Left lung (tissue), 10 donors: ENCODE data around the gene RMI2. TPM values are rescaled to one million over a fixed set of nuclear protein-coding genes. Genes with fewer than 3 reads are reported as not detected.

Source experiments
- ATAC-seq: fragments of 200-7000 bp; cut with Tn5 transposase; one replicate; pipeline ENCODE4 v1.9.1; 2020; ENCODE audit warnings: moderate library complexity
- DNase-seq, 4 donors: peaks; one replicate each; pipeline ENCODE4 v3.0.0-alpha.2; 2013 to 2020
- H3K27ac ChIP-seq, 2 donors: fragments of 200-600 bp; sonication (generic) in 1 of 2; one replicate each; pipeline versions ENCODE4 v1.5.0 to v1.8.0; 2020 to 2021
- H3K27me3 ChIP-seq, 2 donors: fragments of 200-600 bp; sonication (generic) in 1 of 2; one replicate each; pipeline versions ENCODE4 v1.5.0 to v1.8.0; 2020 to 2021
- H3K36me3 ChIP-seq, 2 donors: fragments of 200-600 bp; sonication (generic) in 1 of 2; one replicate each; pipeline versions ENCODE4 v1.5.0 to v1.8.0; 2020 to 2021
- H3K4me1 ChIP-seq, 2 donors: fragments of 200-600 bp; one replicate each; pipeline ENCODE4 v1.8.0; 2021
- H3K4me3 ChIP-seq, 2 donors: fragments of 200-600 bp; sonication (generic) in 1 of 2; one replicate each; pipeline versions ENCODE4 v1.5.0 to v1.8.0; 2020 to 2021; ENCODE audit warnings: mild to moderate bottlenecking in 1 of 2
- H3K9me3 ChIP-seq, 2 donors: fragments of 200-600 bp; sonication (generic) in 1 of 2; one replicate each; pipeline versions ENCODE4 v1.5.0 to v1.8.0; 2020 to 2021
- intact Hi-C, 2 donors: fragments of 100-400 bp; cut with DNase I; formaldehyde crosslinking; loops; one replicate each; pipeline versions ENCODE4 v1.11.2 to v1.14.2; 2022
- polyA plus RNA-seq, 6 donors: library from polyadenylated mRNA; unstranded; fragments of 120-200 nt; gene quantifications; one replicate each; pipeline ENCODE4 v1.2.1, GENCODE V29; 2013; ENCODE audit not compliant: insufficient read length in 6 of 6
- total RNA-seq, 2 donors: library from RNA; stranded (reverse); fragmentation: NEBNext Ultra II Directional; extraction: Animal tissue kit (Norgen Biotek cat#: 25700); gene quantifications; one replicate each; pipeline ENCODE4 v1.2.1, GENCODE V29; 2021
- TF ChIP-seq, protein P1 (sequence below), 2 donors: fragments of 200-600 bp; sonication (generic) in 1 of 2; IDR thresholded peaks; one replicate each; pipeline versions ENCODE4 v1.5.0 to v1.8.0; 2021; ENCODE audit warnings: antibody characterized with exemption in 2 of 2
- donor health status: DM: no; HTN: yes; CAD: no.
- donor health status: DM: no; HTN: no; CAD: no.

The RMI2 gene
- total and polyA plus RNA-seq, 8 donors: 9.6 to 34.5 (median 25.2) TPM

GRCh38 chr16:11392041-11392581, 46.9 kb downstream of the RMI2 start:
- H3K4me3 ChIP-seq: no peak overlapping the region
- ATAC-seq (peak; percentile 4), DNase-seq (no peak)
- intact Hi-C loops: loop anchor here in 1 of 2 donors (5.0 to 10.0 kb wide), 2 partner anchors 325 to 423 kb away; no protein-coding TSS in a partner anchor
- H3K36me3 ChIP-seq: no peaks in the 10 kb centered on the region
- TF ChIP-seq, protein P1, sequence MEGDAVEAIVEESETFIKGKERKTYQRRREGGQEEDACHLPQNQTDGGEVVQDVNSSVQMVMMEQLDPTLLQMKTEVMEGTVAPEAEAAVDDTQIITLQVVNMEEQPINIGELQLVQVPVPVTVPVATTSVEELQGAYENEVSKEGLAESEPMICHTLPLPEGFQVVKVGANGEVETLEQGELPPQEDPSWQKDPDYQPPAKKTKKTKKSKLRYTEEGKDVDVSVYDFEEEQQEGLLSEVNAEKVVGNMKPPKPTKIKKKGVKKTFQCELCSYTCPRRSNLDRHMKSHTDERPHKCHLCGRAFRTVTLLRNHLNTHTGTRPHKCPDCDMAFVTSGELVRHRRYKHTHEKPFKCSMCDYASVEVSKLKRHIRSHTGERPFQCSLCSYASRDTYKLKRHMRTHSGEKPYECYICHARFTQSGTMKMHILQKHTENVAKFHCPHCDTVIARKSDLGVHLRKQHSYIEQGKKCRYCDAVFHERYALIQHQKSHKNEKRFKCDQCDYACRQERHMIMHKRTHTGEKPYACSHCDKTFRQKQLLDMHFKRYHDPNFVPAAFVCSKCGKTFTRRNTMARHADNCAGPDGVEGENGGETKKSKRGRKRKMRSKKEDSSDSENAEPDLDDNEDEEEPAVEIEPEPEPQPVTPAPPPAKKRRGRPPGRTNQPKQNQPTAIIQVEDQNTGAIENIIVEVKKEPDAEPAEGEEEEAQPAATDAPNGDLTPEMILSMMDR (IDR thresholded peaks at IDR 0.05): no peak
- no peaks in the 10 kb centered on the region for H3K9me3 ChIP-seq
- no peak overlapping the region for H3K27ac ChIP-seq
- H3K27me3 ChIP-seq: peaks cover 0 to 6% of the 10 kb centered on the region in 2 donors
- H3K4me1 ChIP-seq: peaks cover 5 to 6% of the 10 kb centered on the region in 2 donors

DNA sequence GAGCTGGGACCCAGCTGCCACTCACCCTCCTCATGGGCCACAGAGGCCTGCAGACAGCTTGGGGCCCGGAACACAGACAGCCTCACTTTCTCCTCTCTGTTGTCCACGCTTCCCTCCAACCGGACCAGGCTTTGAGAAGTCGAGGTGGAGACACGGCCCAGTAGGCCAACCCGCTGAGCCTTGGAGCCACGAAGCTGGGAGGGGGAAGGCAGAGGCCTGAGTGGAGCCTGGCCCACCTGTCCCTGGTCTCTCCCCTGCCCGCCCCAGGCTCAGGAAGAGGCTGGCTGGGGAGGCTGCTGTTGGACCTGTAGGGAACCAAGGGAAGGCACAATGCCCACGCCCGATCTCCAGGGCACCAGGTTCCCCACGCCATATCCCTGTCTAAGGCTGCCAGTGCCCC, 48.1 kb downstream of the RMI2 start:
- Histone ChIP-seq H3K36me3 (no peaks in the 10 kb centered on the region), H3K4me3 (no peak overlapping the region), H3K9me3 (no peaks in the 10 kb centered on the region), H3K4me1 (peaks cover 5 to 6% of the 10 kb centered on the region in 2 donors), H3K27me3 (peaks cover 0 to 4% of the 10 kb centered on the region in 2 donors), H3K27ac (no peak overlapping the region)
- ATAC-seq (no peak), DNase-seq (no peak)
- intact Hi-C loops: loop anchor here in 1 of 2 donors (5.0 to 10.0 kb wide), 2 partner anchors 324 to 421 kb away; no protein-coding TSS in a partner anchor
- TF ChIP-seq, protein P1 (IDR thresholded peaks at IDR 0.05): no peak

DNA sequence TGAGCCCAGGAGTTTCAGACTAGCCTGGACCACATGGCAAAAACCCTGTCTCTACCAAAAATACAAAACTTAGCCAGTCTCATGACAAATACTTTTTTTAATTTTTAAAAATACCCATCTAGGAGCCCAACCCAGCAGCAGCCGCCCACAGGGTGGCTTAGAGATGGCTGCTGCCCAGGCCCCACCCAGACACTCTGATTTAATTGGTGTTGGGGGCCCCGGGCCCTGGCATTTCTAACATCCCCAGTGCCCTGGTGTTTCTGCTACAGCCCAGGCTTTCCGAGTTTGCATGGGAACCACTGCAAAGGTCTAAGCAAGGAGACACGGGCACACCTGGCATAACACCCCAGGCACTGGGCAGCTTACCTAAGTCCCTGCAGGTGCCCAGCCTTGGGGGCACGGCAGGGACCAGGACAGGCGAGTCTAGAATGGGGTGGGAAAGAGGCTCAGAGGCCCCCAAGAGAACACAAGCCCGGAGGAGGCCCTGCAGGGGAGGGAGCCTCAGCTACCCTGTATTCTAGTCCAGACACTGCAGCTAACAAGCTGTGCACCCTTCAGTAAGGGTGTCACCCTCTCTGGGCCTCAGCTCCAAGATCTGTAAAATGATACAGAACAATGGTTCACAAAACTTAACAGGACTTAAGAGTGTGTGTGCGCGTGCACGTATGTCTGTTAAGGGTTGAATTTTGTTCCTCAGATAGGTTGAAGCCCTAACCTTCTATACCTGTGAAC, 48.8 kb downstream of the RMI2 start:
- no peaks in the 10 kb centered on the region for H3K9me3 ChIP-seq
- no peak overlapping the region for H3K27ac ChIP-seq
- ATAC-seq: no peak
- intact Hi-C loops: loop anchor here in 1 of 2 donors (5.0 to 10.0 kb wide), 2 partner anchors 323 to 421 kb away; no protein-coding TSS in a partner anchor
- peaks cover 0 to 4% of the 10 kb centered on the region in 2 donors for H3K27me3 ChIP-seq
- no peak for DNase-seq
- TF ChIP-seq, protein P1 (IDR thresholded peaks at IDR 0.05): no peak
- H3K4me1 ChIP-seq: peaks cover 5 to 6% of the 10 kb centered on the region in 2 donors
- no peak overlapping the region for H3K4me3 ChIP-seq
- no peaks in the 10 kb centered on the region for H3K36me3 ChIP-seq

DNA sequence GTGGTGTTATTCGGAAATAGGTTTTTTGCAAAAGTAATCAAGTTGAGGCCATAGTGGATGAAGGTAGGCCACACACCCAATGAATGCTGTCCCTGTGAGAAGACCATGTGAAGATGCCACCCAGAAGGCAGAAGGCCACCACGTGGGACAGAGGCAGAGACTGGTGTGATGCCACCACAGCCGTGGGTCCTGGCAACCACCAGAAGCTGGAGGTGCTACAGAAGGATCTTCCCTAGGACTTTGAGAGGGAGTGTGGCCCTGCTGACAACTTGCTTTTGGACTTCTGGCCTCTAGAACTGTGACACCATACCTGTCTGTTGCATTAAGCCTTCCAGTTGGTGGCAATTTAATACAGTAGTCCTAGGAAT, 49.3 kb downstream of the RMI2 start:
- Histone ChIP-seq H3K36me3 (no peaks in the 10 kb centered on the region), H3K27ac (no peak overlapping the region), H3K4me3 (no peak overlapping the region), H3K4me1 (peaks cover 5 to 6% of the 10 kb centered on the region in 2 donors), H3K27me3 (peaks cover 0 to 4% of the 10 kb centered on the region in 2 donors), H3K9me3 (no peaks in the 10 kb centered on the region)
- TF ChIP-seq, protein P1 (IDR thresholded peaks at IDR 0.05): no peak
- intact Hi-C loops: loop anchor here in 1 of 2 donors (5.0 to 10.0 kb wide), 2 partner anchors 323 to 420 kb away; no protein-coding TSS in a partner anchor
- DNase-seq (no peak), ATAC-seq (no peak)
